HepG2 (cell line): ENCODE measurements around the gene NOC2L. TPM values are rescaled to one million over a fixed set of nuclear protein-coding genes. Genes with fewer than 3 reads are reported as not detected.

Experiments used
- AHDC1 ChIP-seq: sonication (generic); formaldehyde crosslinking; IDR thresholded peaks from 2 replicates; pipeline ENCODE4 v1.5.1; 2020; ENCODE audit warnings: mild to moderate bottlenecking, missing genetic modification reagents, borderline replicate concordance
- CTCF ChIP-seq: sonication (generic); formaldehyde crosslinking; IDR thresholded peaks from 2 replicates; pipeline ENCODE4 v1.5.0; 2020; ENCODE audit warnings: mild to moderate bottlenecking, missing genetic modification reagents, moderate library complexity
- GATA4 ChIP-seq: sonication (generic); IDR thresholded peaks from 2 replicates; pipeline ENCODE4 v1.6.1; 2016; ENCODE audit warnings: antibody characterized with exemption, low read depth, borderline replicate concordance
- HNF1A ChIP-seq, 2 experiments: sonication (generic) in 1 of 2; formaldehyde crosslinking in 1 of 2; IDR thresholded peaks; 2 replicates each; pipeline versions ENCODE4 v1.4.0 to v1.6.1; 2016 to 2020; ENCODE audit warnings: borderline replicate concordance in 1 of 2, low read depth in 1 of 2, mild to moderate bottlenecking in 1 of 2, missing genetic modification reagents in 1 of 2
- RAD21 ChIP-seq: fragments of 450-650 bp; formaldehyde crosslinking; IDR thresholded peaks from 2 replicates; pipeline ENCODE4 v1.5.0; 2020; ENCODE audit warnings: mild to moderate bottlenecking
- RBFOX2 ChIP-seq: fragments of 200-400 bp; formaldehyde crosslinking; IDR thresholded peaks from 2 replicates; pipeline ENCODE4 v1.6.1; 2017; ENCODE audit warnings: low read depth, mild to moderate bottlenecking, low read length
- TAF15 ChIP-seq: fragments of 200-400 bp; formaldehyde crosslinking; IDR thresholded peaks from one replicate; pipeline ENCODE4 v1.6.1; 2018; ENCODE audit warnings: mild to moderate bottlenecking, low read depth, low read length; ENCODE audit not compliant: poor library complexity, severe bottlenecking
- ZBTB7B ChIP-seq: sonication (generic); formaldehyde crosslinking; IDR thresholded peaks from 2 replicates; pipeline ENCODE4 v1.4.0; 2020; ENCODE audit warnings: missing genetic modification reagents
- ZNF512 ChIP-seq: sonication (generic); formaldehyde crosslinking; IDR thresholded peaks from 2 replicates; pipeline ENCODE4 v1.4.0; 2020; ENCODE audit warnings: mild to moderate bottlenecking, missing genetic modification reagents
- ZNF562 ChIP-seq: sonication (generic); formaldehyde crosslinking; IDR thresholded peaks from 2 replicates; pipeline ENCODE4 v1.8.0; 2022; ENCODE audit warnings: missing genetic modification reagents, borderline replicate concordance
- ZNF891 ChIP-seq: sonication (generic); formaldehyde crosslinking; IDR thresholded peaks from 2 replicates; pipeline ENCODE4 v1.5.0; 2020; ENCODE audit warnings: mild to moderate bottlenecking, missing genetic modification reagents
- polyA plus RNA-seq, 8 experiments: library from polyadenylated mRNA; depleted of rRNA in 3 of 8; stranded (reverse) in 7 of 8; unstranded in 1 of 8; fragments of >200 nt; fragmentation: Illumina TruSeq in 4 of 8; extraction: Trizol in 4 of 8; gene quantifications; 2 replicates each; pipeline versions ENCODE4 v1.2.1 to v1.2.3, GENCODE V29; 2011 to 2016; ENCODE audit warnings: low read depth in 4 of 8, missing spikeins in 1 of 8, mixed read lengths in 1 of 8; ENCODE audit not compliant: insufficient read depth in 1 of 8
- total RNA-seq, 5 experiments: library from RNA; depleted of rRNA; stranded (reverse); fragments of >200 nt; fragmentation: Illumina TruSeq; extraction: Trizol; gene quantifications; 2 replicates each; pipeline ENCODE4 v1.2.3, GENCODE V29; 2016; ENCODE audit warnings: low read depth in 1 of 5

Gene NOC2L
- total and polyA plus RNA-seq, 2 of the 13 experiments (the other 11 are each of a cell fraction or from before 2014, with no cell fraction given), result 32.0 to 103 TPM

GRCh38 chr1:983798-984475 is 24.9 kb upstream of the NOC2L start (continued):
- TF ChIP-seq AHDC1 (CRISPR knock-in tag) (no peak), ZNF562 (CRISPR knock-in tag) (no peak), TAF15 (no peak), RBFOX2 (no peak), ZBTB7B (CRISPR knock-in tag) (peak; percentile 73; the same call in 1 of the 2 replicates), GATA4 (no peak), ZNF891 (0 out of 2 replicates have a peak, but pooled peaks have one; percentile 32), ZNF512 (CRISPR knock-in tag) (peak; percentile 88), RAD21 (CRISPR knock-in tag) (peak; percentile 74), HNF1A (IDR thresholded peaks at IDR 0.05; ENCODE audit: low read depth) (no peak), HNF1A (CRISPR knock-in tag; IDR thresholded peaks at IDR 0.05; ENCODE audit: borderline replicate concordance) (no peak), CTCF (CRISPR knock-in tag) (peak; percentile 87)
